ENCODE results near the gene HCRTR1.

Gene HCRTR1

GRCh38 chr1:31650161-31651088 is 32.9 kb downstream of the HCRTR1 start:
- no peak for DNase-seq

- no peak for DNase-seq
Measured at GRCh38 chr1:31651089-31651420, 33.6 kb downstream of the HCRTR1 start.

- DNase-seq, result no peak
Measured at GRCh38 chr1:31651766-31652165, 34.3 kb downstream of the HCRTR1 start.

GRCh38 chr1:31652891-31653499 is 35.5 kb downstream of the HCRTR1 start:
- no peak for DNase-seq

- no peak for DNase-seq
Measured at GRCh38 chr1:31653717-31654473, 36.4 kb downstream of the HCRTR1 start.

- DNase-seq, result no peak
Measured at GRCh38 chr1:31654474-31654776, 36.9 kb downstream of the HCRTR1 start.

- DNase-seq, result no peak
Measured at GRCh38 chr1:31655104-31655503, 37.6 kb downstream of the HCRTR1 start.

- DNase-seq, result no peak
Measured at GRCh38 chr1:31655756-31656155, 38.3 kb downstream of the HCRTR1 start.

- no peak for DNase-seq
Measured at GRCh38 chr1:31657020-31657804, 39.7 kb downstream of the HCRTR1 start.

- no peak for DNase-seq
Measured at GRCh38 chr1:31657972-31658510, 40.6 kb downstream of the HCRTR1 start.

- no peak for DNase-seq
Measured at GRCh38 chr1:31658721-31659120, 41.2 kb downstream of the HCRTR1 start.

GRCh38 chr1:31659889-31660288 is 42.4 kb downstream of the HCRTR1 start:
- no peak for DNase-seq

GRCh38 chr1:31660871-31661455 is 43.5 kb downstream of the HCRTR1 start:
- DNase-seq, result no peak

- DNase-seq, result no peak
Measured at GRCh38 chr1:31661856-31662255, 44.4 kb downstream of the HCRTR1 start.

GRCh38 chr1:31662463-31662862 is 45.0 kb downstream of the HCRTR1 start:
- no peak for DNase-seq

- peak; percentile 7 for DNase-seq
Measured at GRCh38 chr1:31663622-31664452, 46.3 kb downstream of the HCRTR1 start.

- no peak for DNase-seq
Measured at GRCh38 chr1:31664528-31664927, 47.0 kb downstream of the HCRTR1 start.

- no peak for DNase-seq
Measured at GRCh38 chr1:31665234-31665878, 47.9 kb downstream of the HCRTR1 start.

GRCh38 chr1:31666263-31666963 is 48.9 kb downstream of the HCRTR1 start:
- DNase-seq, result no peak

- no peak for DNase-seq
Measured at GRCh38 chr1:31667065-31667785, 49.7 kb downstream of the HCRTR1 start.

Data from NCI-H526 treated with DMSO at 0.1 percent for 48 hours (cell line).